ENCODE data around the gene RPL3.

Gene RPL3

DNA sequence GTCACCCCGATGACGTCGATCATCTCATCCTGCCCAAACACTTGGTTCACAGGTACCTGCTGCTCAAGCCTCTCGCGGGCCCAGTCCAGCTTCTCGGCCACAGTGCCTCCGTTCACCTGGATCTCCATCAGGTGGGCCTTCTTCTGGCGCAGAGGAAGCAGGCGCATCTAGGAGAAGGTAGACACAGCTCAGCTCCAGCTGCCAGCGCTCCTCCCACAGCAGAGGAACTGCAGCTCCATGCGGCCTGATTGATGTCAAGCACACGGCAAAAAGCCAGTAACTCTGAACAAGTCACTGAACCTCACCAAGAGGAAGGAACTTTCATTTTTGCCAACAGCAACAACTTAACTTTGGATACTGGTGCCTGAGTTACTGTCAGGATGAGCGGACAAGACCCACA lies 4.0 kb downstream of the RPL3 start:
- peaks cover 68% of the 10 kb centered on the region for H3K4me1 Mint-ChIP-seq
- peak overlapping the region; percentile 95 for H3K4me3 Mint-ChIP-seq
- ATAC-seq (no peak), DNase-seq (no peak)
- peaks cover 3% of the 10 kb centered on the region for H3K27me3 Mint-ChIP-seq
- no peaks in the 10 kb centered on the region for H3K9me3 Mint-ChIP-seq
- peak overlapping the region; percentile 100 for H3K27ac Mint-ChIP-seq
- H3K36me3 Mint-ChIP-seq (ENCODE audit: low read depth): peaks cover 87% of the 10 kb centered on the region

DNA sequence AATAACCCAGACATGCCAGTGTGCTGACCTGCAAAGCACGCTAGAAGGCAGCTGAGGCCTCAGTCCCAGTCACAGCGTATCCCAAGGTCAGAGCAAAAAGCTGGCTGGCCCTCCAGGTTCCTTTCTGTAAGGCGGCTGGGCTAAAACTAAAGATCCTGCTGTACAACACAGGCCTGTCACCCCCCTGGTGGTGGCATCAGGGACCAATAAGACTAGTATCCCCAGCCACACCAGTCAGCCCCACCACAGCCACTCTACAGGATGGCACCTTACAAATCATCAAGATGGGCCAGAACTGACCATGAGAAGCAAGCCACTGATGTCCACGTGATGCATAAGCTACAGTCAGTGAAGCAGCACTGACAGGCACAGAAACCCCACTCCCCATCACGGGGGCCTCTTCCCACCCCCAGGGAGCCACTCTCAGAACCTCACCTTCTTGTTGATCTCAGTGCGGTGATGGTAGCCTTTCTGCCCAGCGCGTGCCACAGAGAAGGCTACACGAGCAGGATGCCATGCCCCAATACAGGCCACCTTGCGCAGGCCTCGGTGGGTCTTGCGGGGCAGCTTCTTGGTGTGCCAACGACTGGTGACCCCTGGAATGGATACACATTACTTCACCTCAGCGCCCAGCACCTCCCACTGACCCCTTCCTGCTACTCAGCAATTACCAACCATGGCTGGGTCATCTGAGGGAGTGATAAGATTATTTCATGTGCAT lies 5.0 kb downstream of the RPL3 start:
- DNase-seq (no peak), ATAC-seq (no peak)
- Mint-ChIP-seq H3K27ac (peak overlapping the region; percentile 83), H3K36me3 (ENCODE audit: low read depth) (peaks cover 79% of the 10 kb centered on the region), H3K4me1 (peaks cover 60% of the 10 kb centered on the region), H3K27me3 (no peaks in the 10 kb centered on the region), H3K4me3 (peak overlapping the region; percentile 95), H3K9me3 (no peaks in the 10 kb centered on the region)

DNA sequence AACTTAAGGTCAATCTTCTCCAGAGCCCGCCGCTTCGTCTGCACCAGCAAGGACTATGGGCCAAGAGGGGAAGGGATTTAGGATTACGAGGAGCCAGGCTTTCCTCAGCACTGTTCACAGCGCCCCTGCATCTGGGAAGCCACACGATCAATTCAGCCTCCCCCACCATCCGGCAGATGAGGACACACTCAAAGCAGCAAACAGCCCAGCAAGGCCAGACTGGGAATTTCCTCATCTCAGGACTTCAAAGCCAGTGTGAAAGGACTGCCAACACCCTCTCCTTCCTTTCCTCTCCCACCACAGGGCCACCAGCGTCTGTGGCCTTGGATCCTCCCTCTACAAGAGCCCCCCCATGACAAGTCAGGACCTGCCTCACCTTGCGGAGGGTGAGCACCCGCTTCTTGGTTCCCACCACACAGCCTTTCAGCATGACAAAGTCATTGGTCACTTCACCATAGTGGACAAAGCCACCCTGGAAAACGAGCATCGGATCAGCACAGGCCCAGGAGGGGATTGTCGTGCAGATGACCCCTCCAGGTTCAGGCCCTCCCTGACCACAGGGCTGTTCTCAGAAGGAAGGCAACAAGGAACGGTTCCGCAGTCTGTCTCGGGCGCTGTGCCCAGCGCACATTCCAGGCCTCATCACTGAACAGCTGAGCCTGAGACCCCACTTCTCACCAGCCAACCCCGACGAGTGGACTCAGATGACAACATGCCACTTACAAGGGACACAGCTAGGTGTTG lies 6.0 kb downstream of the RPL3 start:
- H3K36me3 Mint-ChIP-seq (ENCODE audit: low read depth): peaks cover 69% of the 10 kb centered on the region
- ATAC-seq: no peak
- peak overlapping the region; percentile 56 for H3K4me3 Mint-ChIP-seq

DNA sequence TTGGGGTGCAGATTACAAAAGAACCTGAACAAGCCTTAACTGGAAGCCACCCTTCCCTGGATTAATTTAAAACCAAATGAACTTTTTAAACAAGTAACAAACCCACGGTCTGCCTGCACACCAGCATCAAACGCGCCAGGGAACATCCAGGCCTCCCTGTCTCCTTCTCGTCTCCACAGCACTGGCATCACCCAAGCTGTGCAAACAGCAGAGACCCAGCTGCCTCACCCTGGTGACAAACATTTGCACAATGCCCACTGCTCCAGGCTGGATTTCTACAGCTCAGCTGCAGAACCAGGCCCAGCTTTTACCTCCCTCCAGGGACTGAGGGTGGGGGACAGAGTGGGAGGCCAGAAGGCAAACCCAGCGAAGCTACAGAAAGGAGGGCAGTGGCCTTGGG lies 7.0 kb downstream of the RPL3 start:
- no peaks in the 10 kb centered on the region for H3K27me3 Mint-ChIP-seq
- DNase-seq (no peak), ATAC-seq (no peak)
- H3K36me3 Mint-ChIP-seq (ENCODE audit: low read depth): peaks cover 59% of the 10 kb centered on the region
- peak overlapping the region; percentile 8 for H3K4me3 Mint-ChIP-seq
- peaks cover 48% of the 10 kb centered on the region for H3K4me1 Mint-ChIP-seq
- H3K9me3 Mint-ChIP-seq: no peaks in the 10 kb centered on the region
- H3K27ac Mint-ChIP-seq: peak overlapping the region; percentile 74

More for the DNA sequence above, 6.0 kb downstream of the RPL3 start:
- peak overlapping the region; percentile 83 for H3K27ac Mint-ChIP-seq
- DNase-seq: no peak
- no peaks in the 10 kb centered on the region for H3K9me3 Mint-ChIP-seq
- H3K27me3 Mint-ChIP-seq: no peaks in the 10 kb centered on the region
- H3K4me1 Mint-ChIP-seq: peaks cover 56% of the 10 kb centered on the region

DNA sequence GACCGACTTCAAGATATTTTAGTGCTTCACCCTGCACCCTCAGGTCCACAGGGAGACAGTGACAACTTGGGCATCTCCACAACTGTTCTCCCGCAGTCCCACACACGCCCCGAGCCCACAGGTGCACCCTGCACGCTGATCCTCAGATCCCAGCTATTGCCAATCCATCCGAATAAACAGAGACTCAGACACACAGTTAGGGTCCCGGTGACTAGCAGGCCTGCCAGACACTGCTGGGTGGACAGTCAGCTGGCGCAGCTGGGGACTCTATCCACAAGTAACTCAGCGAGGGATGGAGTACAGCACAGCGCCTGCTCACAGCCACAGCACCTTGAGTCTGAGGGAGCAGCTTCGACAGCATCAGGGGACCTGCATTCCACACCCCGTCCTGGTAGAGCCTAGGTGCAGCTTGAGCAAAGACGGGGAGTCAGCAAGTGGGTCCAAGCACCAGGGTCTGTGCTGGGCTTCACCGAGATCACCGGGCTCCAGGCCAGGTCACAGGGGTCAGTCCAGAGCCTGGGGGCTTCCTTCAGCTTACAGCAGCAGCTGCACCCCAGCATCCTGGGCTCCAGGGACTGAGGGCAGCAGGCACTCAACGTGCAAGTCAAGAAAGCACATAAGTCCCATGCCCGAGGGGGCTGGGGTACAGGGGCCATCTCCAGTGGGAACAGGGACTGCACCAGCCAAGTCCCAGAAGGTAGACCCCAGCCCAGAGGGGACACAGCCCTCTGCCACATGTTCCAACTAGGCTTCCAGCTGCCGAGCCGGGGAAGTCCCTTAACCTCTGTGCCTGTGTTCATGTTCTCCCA lies 7.6 kb downstream of the RPL3 start:
- peak; percentile 50 for DNase-seq
- Mint-ChIP-seq H3K4me1 (peaks cover 43% of the 10 kb centered on the region), H3K9me3 (no peaks in the 10 kb centered on the region), H3K36me3 (ENCODE audit: low read depth) (peaks cover 53% of the 10 kb centered on the region), H3K27ac (peak overlapping the region; percentile 74), H3K27me3 (no peaks in the 10 kb centered on the region), H3K4me3 (peak overlapping the region; percentile 5)
- peak; percentile 8 for ATAC-seq

DNA sequence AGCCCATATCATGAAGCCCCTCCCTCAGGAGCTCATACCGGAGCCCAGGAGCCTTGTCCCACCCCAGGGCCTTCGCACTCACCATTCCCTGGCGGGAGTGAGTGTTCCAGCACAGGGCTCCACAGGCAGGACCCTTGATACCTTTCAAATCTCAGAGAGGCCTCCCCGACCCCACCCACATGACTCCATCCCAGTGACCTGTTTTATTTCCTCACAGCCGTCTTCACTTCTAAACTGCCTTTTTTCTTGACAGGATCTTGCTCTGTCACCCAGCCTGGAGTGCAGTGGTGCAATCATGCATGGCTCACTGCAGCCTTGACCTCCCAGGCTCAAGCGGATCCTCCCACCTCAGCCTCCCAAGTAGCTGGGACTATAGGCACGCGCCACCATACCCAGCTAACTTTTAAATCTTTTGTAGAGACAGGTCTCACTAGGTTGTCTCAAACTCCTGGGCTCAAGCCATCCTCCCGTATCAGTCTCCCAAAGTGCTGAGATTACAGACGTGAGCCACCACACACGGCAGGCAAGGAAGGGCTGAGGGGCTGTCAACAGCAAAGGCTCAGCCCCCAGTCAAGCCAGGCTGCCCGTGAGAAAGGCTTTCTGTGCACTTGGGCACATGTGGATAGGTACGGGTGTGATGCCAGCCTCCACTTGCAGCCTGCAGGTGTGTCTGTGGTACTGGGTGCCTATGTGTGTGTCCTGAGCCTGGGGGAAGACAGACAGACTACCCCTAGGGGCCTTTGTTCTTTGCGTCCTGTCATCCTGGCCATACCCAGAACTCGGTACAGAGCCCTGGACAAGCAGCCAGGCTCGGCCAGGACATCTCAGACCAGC lies 9.3 kb downstream of the RPL3 start:
- Mint-ChIP-seq H3K36me3 (ENCODE audit: low read depth) (peaks cover 36% of the 10 kb centered on the region), H3K4me3 (peak overlapping the region; percentile 25), H3K9me3 (no peaks in the 10 kb centered on the region), H3K4me1 (peaks cover 26% of the 10 kb centered on the region), H3K27me3 (no peaks in the 10 kb centered on the region), H3K27ac (peak overlapping the region; percentile 70)
- DNase-seq (no peak), ATAC-seq (peak; percentile 5)

DNA sequence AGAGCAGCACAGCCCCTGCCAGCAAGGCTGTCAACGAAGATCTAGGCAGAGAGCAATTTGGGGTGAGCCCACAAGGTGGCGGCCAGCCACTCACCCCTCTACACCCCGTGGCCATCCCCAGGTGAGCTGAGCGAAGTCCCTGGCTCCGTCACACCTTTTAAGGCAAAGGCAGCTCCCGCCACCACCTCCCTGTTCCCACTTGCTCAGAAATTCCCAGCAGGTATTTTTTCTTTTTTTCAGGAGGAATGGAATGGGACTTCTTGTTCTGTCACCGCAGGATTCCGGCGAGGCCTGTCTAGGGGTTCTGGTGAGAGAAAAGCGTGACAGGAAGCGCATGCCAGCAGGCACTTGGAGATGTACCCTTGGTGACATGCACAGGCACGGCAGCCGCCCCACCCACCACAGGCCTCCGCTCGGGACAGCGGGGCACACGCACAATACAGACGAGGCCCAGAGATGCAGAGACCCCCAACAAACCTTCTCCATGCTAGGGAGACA lies 10.0 kb downstream of the RPL3 start:
- Mint-ChIP-seq H3K9me3 (no peaks in the 10 kb centered on the region), H3K4me3 (no peak overlapping the region), H3K36me3 (ENCODE audit: low read depth) (peaks cover 29% of the 10 kb centered on the region), H3K4me1 (peaks cover 20% of the 10 kb centered on the region), H3K27me3 (no peaks in the 10 kb centered on the region), H3K27ac (peak overlapping the region; percentile 27)
- DNase-seq (no peak), ATAC-seq (no peak)

DNA sequence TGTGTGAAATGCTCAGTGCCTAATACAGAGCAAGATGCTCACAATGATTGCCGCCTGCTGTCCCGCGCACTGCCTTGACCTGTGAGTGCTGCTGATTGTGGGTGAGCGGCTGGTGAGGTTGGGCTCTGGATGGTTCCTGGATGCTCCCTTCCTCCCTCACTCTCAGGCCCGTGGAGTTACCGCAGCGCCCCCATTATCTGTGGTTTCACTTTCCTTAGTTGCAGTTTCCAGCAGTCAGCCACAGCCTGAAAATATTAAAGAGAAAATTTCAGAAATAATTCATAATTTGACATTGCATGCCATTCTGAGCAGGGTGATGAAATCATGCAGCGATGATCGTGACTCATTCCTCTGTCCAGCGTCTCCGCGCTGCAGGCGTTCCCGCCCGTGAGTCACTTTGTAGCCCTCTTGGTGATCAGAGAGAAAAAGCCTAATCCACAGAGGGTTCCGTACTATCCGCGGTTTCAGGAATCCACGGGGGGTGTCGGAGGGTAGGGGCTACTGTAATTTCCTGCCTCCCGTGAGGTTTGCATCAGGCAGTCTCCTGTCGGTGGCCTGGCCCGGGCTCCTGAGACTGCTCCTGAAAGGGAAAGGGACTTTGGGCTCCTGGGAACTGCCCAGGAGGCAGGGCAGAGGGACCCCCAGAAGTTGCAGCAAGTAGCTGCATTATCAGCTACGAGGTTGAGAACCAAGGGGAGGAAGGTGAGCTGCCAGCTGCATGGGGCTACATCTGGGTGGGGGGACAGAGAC lies 10.6 kb downstream of the RPL3 start:
- no peaks in the 10 kb centered on the region for H3K27me3 Mint-ChIP-seq
- no peaks in the 10 kb centered on the region for H3K9me3 Mint-ChIP-seq
- peaks cover 16% of the 10 kb centered on the region for H3K4me1 Mint-ChIP-seq
- H3K4me3 Mint-ChIP-seq: peak overlapping the region; percentile 7
- DNase-seq (no peak), ATAC-seq (no peak)
- H3K27ac Mint-ChIP-seq: peak overlapping the region; percentile 27
- H3K36me3 Mint-ChIP-seq (ENCODE audit: low read depth): peaks cover 23% of the 10 kb centered on the region

DNA sequence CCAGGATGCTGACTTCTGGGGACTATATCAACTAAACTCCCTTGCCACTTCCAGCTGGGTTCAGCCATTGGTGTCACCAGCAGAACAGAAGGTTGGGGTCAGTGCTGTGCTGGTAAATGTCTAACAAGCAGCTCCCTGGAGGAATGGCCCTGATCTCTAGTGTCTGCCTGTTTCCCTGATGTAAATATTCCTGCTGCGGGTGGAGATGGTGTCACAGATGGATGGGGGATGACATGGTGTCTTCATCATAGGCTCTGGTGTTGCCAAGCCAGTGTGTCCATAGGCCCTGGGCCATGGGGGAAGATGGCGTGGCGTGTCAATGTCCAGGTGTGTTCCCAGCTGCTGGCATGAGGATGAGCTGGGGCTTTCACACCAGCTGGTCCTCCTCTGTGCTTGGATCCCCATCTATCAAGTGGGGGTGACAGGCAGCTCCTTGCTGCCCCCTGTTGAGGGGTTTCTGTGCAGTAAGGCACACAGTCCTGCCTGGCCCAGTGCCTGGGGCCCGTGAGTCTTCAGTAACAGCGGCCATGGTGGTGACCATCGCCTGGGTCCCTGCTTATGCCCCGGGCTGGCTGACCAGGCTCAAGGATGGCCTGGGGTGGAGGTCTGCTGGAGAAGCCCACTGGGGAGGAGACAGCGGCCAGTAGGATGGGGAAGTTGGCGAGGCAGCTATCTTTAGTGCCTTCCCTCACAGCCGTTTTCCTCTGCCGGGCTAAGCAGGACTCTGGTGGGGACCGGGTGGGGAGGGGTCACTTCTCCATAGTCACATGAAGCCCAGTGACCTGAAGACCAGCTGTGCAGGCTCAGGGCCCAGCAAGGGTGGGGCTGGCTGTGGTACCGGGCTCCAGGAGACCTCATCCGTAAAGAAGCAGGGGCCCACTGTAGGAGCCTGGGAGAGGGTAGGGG lies 12.7 kb downstream of the RPL3 start:
- peak; percentile 13 for ATAC-seq
- peak; percentile 69 for DNase-seq
- Mint-ChIP-seq H3K4me3 (no peak overlapping the region), H3K27ac (no peak overlapping the region), H3K9me3 (no peaks in the 10 kb centered on the region), H3K27me3 (no peaks in the 10 kb centered on the region), H3K36me3 (ENCODE audit: low read depth) (peaks cover 4% of the 10 kb centered on the region), H3K4me1 (peaks cover 5% of the 10 kb centered on the region)

DNA sequence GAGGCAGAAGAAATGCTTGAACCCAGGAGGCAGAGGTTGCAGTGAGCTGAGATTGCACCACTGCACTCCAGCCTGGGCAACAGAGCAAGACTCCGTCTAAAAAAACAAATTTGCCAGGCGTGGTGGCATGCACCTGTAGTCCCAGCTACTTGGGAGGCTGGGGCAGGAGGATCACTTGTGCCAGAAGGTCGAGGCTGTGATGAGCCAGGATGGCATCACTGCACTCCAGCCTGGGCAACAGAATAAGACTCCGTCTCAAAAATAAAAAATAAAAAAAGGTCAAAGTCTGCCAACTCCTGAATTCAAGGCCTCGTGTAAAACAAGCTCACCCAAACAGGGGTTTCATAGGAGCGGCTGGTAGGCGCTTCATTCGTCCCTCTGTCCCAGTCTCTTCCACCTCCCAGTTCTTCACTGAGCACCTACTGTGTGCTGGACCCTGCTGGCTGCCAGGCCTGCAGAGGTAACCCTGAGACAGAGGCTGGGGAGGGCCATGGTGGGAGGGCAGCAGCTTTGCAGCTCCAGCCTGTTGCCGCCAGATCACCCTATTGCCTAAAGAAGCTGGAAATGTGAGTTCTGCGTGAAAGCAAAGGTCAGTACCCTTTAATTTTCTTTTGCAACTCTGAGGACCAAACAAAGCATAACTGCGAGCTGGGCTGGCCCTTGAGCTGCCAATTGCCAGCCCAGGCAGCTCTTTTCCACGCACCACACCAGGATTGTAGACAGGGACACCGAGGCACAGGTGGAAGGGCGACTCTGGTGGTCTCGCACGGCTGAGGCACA lies 15.3 kb downstream of the RPL3 start:
- Mint-ChIP-seq H3K9me3 (no peaks in the 10 kb centered on the region), H3K27me3 (peaks cover 16% of the 10 kb centered on the region), H3K4me1 (peaks cover 11% of the 10 kb centered on the region), H3K36me3 (ENCODE audit: low read depth) (no peaks in the 10 kb centered on the region), H3K4me3 (no peak overlapping the region), H3K27ac (no peak overlapping the region)
- DNase-seq (no peak), ATAC-seq (no peak)

DNA sequence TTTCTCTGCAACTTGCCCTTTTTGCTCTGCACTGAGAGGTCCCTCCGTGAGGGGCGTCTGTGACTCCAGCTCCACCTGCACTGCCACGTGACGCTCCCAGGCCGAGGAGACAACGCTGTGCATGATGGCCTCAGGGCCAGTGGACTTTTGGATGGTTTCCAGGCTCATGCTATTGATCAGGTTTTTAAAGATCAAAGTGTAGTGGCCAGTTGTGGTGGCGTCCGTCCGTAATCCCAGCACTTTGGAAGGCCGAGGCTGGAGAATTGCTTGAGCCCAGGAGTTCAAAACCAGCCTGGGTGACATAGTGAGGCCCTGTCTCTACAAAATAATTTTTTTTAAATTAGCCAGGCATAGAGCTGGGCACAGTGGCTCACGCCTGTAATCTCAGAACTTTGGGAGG lies 16.1 kb downstream of the RPL3 start:
- no peak for ATAC-seq
- H3K4me3 Mint-ChIP-seq: no peak overlapping the region
- H3K36me3 Mint-ChIP-seq (ENCODE audit: low read depth): no peaks in the 10 kb centered on the region
- DNase-seq: no peak
- H3K27me3 Mint-ChIP-seq: peaks cover 16% of the 10 kb centered on the region
- no peak overlapping the region for H3K27ac Mint-ChIP-seq
- no peaks in the 10 kb centered on the region for H3K9me3 Mint-ChIP-seq
- peaks cover 11% of the 10 kb centered on the region for H3K4me1 Mint-ChIP-seq

DNA sequence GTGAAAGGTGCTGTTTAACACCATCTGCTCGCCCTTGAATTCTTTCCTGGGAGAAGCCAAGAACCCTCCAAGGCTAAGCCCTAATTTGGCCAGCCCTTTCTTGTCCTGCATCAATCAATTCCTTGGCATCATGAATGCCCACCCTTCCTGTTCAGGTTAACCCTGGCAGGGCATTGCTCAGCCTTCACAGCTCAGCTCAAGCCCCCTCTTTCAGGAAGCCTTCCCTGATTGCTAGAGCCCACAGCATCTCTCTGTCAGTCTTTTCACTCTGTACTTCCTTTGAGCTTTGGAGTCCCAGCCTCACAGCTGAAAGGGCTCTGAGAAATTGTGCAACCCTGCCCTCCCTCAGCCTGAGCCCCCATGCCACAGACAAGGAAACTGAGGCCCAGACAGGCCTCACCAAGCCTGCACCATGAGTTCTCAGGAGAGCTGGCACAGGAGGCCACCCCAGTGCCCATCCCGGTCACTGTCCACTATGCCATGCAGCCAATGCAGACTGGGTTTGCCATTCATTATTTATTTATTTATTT lies 16.9 kb downstream of the RPL3 start:
- Mint-ChIP-seq H3K4me3 (no peak overlapping the region), H3K4me1 (peaks cover 11% of the 10 kb centered on the region), H3K36me3 (ENCODE audit: low read depth) (no peaks in the 10 kb centered on the region), H3K9me3 (no peaks in the 10 kb centered on the region), H3K27ac (peak overlapping the region; percentile 1), H3K27me3 (peaks cover 18% of the 10 kb centered on the region)
- DNase-seq (no peak), ATAC-seq (no peak)

All from activated naive CD8-positive, alpha-beta T cell treated with anti-CD3 and anti-CD28 coated beads, Interleukin-2, amount 50 U/mL, for 24 hours (primary cell).